Left ventricle myocardium superior (tissue), 1 donor: ENCODE measurements around the gene MBD5. TPM values are rescaled to one million over a fixed set of nuclear protein-coding genes. Genes with fewer than 3 reads are reported as not detected.

Experiments
- ATAC-seq: fragments of 200-7000 bp; cut with Tn5 transposase; one replicate; pipeline ENCODE4 v1.9.1; 2020; ENCODE audit warnings: mild to moderate bottlenecking, moderate library complexity
- DNase-seq: peaks from one replicate; pipeline ENCODE4 v3.0.0-alpha.2; 2020
- intact Hi-C: fragments of 100-400 bp; cut with micrococcal nuclease; formaldehyde crosslinking; loops from one replicate; pipeline ENCODE4 v1.11.0; 2022
- total RNA-seq: library from RNA; stranded (reverse); fragmentation: NEBNext Ultra II Directional; extraction: Animal tissue kit (Norgen Biotek cat#: 25700); gene quantifications from one replicate; pipeline ENCODE4 v1.2.1, GENCODE V29; 2021
- donor health status: DM: no; HTN: yes; CAD: no; lungs with severe emphysema.

The MBD5 gene
- total RNA-seq, 1 donor from 2014 or later = 33.7 TPM

DNA sequence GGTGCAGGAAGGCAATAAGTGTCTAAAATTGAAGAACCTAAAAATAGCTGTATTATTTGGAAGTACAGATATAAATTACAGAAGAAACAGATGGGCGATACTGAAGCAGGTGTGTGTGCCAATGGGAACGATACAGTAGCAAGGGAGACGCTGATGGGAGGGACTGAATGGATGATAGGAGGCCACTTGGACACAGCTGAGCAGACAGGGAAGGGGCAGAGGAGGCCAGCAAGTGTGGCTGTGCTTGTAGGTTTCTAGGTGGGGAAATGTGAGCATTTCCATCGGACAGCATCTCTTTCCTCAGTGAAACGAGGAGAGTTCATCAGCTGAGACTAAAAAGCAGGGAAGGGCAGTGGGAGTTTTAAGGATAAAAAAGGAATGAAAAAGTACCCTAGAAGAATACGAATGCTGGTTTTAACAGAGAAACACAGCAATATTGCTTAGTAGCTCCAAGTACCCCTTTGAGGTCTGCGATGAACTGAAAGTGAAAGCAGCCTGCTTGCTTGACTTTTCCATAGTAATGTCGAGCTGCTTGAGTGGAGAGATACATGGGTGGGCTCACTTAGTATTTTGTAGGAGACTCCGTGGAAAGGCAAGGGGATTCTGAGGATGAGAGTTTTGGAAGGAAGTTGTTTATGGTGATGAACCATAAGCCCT is 531.9 kb downstream of the MBD5 start:
- no peak for DNase-seq
- ATAC-seq = no peak
- intact Hi-C loops = no loop called here

DNA sequence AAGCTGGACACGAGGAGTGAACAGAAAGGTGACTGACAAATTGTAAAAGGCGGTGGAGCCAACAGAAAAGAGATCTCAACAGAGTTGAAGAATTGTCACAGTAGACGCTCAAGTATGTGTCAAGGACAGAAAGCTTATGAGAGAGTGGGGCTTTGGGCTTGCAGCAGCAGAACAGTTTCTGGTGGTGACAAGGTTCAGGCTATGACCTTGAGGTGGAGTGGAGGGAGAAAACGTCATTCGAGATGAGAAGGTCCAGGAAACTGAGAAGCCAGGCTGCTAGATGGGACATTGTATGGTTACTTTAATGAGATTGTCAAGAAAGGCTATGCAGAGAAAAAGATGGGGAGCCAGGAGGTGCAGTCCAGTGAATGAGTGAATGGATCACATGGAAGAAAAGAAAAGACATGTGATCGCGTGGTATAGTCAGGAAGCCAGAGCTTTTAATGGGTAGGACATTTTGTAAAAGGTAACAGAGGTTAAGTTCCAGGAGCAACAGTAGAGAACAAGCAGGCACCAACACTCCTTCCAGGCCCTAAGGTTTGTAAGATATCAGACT is 532.5 kb downstream of the MBD5 start:
- no peak for DNase-seq

DNA sequence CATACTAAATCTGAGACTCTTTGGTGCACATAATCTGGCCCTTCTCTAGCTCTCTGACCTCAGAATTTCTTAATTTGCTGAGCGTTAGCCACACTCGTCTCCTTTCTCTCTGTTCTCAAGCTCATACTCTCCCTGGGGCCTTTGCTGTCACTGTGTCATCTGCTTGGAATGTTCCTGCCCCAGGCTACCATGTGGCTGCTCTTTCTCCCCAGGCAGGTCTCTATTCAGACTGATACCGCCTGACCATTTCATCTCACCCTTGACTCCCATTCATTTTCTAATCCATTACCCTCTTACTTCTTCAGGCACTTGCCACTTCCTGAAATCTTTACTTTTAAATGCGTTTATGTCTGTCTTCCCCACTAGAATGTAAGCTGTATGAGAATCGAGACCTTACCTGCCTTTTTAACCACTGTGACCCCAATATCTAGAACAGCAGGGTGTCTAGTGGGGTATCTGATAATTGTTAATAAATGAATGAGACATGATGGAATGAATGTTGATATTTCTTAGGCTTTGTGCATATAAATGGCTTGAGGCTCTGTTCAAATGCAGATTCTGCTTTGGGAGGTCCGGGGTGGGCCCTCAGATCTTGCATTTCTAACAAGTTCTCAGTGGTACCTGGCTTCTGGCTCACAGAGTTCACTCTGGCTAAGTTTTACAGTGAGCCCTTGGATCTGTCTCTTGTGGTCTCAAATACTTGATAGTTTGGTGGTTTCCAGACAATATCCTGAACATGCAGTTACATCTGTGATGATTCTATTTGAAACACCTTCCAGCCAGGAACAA is 533.8 kb downstream of the MBD5 start:
- intact Hi-C loops = no loop called here
- DNase-seq (no peak), ATAC-seq (no peak)

More for the DNA sequence above, 532.5 kb downstream of the MBD5 start:
- intact Hi-C loops = no loop called here
- ATAC-seq = no peak

DNA sequence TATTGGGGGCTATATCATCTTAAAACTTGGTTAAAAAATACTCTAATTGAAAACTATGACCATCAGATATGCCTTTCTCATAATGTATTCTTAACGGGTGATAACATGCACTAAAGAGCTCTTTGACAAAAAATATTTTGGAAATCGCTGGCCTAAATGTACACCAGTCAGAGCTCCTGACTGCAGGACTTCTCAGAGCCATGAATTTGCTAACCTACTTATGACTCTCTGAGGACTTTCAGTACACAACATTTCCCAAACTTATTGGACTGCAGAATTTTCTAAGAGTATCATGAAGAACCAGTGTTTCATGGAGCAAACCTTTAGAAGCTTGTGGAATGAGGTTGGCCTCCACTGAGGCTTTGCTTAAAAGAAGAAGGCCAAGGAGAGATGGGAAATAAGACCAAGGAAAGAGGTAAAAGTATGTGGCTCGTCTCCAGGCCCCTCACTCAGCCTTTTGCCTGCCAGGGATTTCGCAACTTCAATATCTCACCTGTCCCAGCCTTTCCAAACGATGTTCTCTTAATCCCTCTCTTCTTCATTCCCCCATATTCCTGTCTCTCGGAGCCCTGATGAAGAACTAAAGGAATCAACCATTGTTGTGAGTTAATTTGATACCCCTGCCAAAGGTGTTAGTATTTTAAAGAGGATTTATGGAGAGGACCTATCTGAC is 534.9 kb downstream of the MBD5 start:
- intact Hi-C loops = no loop called here
- ATAC-seq (no peak), DNase-seq (no peak)

DNA sequence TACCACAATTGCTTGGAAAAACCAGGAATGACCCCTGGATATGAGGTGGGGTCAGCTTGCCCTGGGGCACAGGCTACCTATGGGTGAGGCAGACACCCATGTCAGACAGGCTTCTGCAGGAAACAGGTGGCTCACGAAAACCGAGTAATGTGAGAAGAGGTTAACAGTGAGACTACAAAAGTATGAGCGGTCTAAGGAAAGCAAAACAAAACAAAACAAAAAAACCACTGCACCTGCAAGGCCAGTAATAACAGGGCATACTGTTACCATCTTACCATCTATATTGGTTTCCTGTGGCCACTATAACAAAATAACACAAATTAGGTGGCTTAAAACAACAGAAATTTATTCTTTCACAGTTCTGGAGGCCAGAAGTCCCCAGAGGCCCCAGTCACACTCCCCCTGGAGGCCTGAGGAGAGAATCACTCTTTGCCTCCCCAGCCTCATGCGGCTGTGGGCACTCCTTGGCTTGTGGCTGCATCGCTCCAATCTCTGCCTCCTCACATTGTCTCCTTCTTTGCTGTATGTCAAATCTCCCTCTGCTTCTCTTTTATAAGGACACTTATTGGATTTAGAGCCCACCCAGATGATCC is 537.0 kb downstream of the MBD5 start:
- intact Hi-C loops = no loop called here
- ATAC-seq (no peak), DNase-seq (no peak)

DNA sequence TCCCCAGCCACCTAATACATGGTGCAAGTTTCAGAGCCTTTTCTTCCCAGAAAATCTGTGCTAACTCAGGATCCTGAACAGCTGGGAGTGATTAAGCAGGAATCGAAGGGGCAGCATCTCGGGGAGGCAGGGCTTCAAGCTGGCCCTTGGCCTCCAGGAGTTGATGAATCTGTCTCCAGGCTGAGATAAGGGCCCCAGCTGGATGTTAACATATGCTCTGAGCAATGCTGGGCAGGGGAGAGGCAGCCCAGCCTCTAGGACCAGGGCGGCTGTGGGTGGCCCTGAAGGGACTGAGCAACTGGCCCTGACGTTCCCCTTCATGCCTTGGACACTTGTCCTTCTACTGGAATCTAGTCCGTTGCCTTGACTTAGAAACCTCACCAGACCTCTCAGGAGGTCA is 539.6 kb downstream of the MBD5 start:
- no peak for ATAC-seq
- intact Hi-C loops = no loop called here

DNA sequence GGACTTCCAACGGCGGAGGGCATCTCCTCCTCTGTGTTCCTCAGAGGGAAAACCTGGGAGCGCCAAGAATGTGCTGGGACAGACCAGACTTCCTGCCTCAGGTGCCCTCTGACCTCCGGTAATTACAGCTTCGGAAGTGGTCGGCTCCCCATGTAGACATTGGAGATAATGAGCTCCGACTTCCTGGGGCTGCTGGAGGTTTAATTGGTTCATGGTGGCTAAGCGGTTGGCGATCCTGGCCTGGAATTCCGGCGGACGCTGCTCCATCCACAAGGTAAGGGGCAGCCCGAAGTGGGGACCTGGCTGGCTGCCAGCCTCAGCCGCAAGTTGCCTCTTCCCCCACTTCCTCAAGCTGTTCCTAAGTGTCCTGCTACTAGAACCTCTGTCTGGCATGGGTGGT is 540.5 kb downstream of the MBD5 start:
- intact Hi-C loops = no loop called here
- ATAC-seq (no peak), DNase-seq (no peak)

More for the DNA sequence above, 539.6 kb downstream of the MBD5 start:
- no peak for DNase-seq

DNA sequence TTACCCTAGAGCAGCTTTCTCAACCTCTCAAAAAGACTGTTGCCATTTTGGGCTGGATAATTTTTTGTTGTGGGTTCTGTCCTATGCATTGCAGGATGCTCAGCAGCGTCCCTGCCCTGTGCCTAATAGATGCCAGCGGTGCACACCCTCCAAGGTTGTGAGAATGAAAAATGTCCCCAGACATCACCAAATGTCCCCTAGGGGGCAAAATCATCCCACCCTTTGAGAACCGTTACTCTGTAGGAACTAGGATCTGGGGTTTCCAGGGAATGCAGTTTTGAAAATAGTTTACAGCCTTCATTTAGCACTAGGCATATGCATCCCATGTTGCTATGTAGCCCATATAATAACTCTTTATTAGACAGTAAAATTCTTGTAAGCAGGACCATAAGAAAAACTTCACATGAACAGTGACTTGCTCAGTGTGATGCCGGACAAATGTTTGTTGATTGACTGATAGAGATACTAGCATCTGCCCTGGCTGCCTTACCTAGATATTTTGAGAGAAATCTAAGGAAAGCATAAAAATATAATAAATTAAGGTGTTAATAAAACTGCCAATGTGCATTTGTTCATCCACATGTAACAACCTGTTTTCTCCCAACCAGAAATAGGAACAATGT is 544.5 kb downstream of the MBD5 start:
- intact Hi-C loops = no loop called here
- ATAC-seq = peak; percentile 57
- no peak for DNase-seq

Other genes with a start within 250 kb of the MBD5 start
- 9.4 TPM for gene ACVR2A, start 176.1 kb upstream of the MBD5 start, total RNA-seq
- 49.2 TPM for gene ORC4, start 354 bp upstream of the MBD5 start, total RNA-seq